IPS-20b (cell line): ENCODE data around the gene SLFN14.

Source experiments
- H3K27ac ChIP-seq: one replicate; pipeline ENCODE4 v1.5.1; 2013; ENCODE audit warnings: low read length
- H3K27me3 ChIP-seq: 2 replicates; pipeline ENCODE4 v1.6.1; 2013; ENCODE audit warnings: mild to moderate bottlenecking, low read length, inconsistent platforms; ENCODE audit not compliant: insufficient read depth
- H3K36me3 ChIP-seq: 2 replicates; pipeline ENCODE4 v1.6.1; 2013; ENCODE audit warnings: low read depth, mild to moderate bottlenecking, inconsistent platforms, low read length, moderate library complexity; ENCODE audit not compliant: insufficient read depth
- H3K4me1 ChIP-seq: 2 replicates; pipeline ENCODE4 v1.6.1; 2013; ENCODE audit warnings: mild to moderate bottlenecking, control low read depth, inconsistent platforms, low read length, moderate library complexity; ENCODE audit not compliant: insufficient read depth
- H3K4me3 ChIP-seq: 2 replicates; pipeline ENCODE4 v1.5.1; 2013; ENCODE audit warnings: mild to moderate bottlenecking, low read length, inconsistent platforms
- H3K9ac ChIP-seq: 2 replicates; pipeline ENCODE4 v1.6.1; 2013; ENCODE audit warnings: low read depth, mild to moderate bottlenecking, inconsistent platforms, low read length, moderate library complexity
- H3K9me3 ChIP-seq: 2 replicates; pipeline ENCODE4 v1.6.1; 2013; ENCODE audit warnings: mild to moderate bottlenecking, low read depth, low read length, inconsistent platforms; ENCODE audit not compliant: insufficient read depth

The SLFN14 gene

DNA sequence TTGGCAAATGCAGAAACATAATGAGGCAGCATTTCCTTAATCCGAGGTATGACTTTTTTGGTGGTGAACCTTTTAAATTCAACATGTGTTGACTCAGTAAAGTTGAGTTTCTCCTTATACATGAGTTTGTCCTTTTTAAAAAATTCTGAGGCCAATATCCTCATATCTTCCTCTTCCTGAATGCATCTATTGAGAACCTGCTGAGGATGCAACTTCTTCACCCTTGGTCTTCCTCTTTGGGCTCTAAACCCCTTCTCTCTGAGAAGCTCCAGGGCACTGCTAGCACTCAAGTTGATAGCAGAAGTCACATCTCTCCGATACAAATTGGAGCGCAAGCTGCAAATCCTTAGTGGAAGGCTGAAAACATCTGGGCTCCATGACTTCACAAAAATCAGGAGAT is 3.3 kb downstream of the SLFN14 start:
- peaks cover 9% of the 10 kb centered on the region; the same call in 1 of the 2 replicates for H3K27me3 ChIP-seq
- H3K36me3 ChIP-seq, result no peaks in the 10 kb centered on the region
- H3K4me3 ChIP-seq, result no peak overlapping the region
- H3K27ac ChIP-seq, result no peak overlapping the region
- no peaks in the 10 kb centered on the region for H3K4me1 ChIP-seq
- H3K9ac ChIP-seq, result no peak overlapping the region
- H3K9me3 ChIP-seq, result no peaks in the 10 kb centered on the region

DNA sequence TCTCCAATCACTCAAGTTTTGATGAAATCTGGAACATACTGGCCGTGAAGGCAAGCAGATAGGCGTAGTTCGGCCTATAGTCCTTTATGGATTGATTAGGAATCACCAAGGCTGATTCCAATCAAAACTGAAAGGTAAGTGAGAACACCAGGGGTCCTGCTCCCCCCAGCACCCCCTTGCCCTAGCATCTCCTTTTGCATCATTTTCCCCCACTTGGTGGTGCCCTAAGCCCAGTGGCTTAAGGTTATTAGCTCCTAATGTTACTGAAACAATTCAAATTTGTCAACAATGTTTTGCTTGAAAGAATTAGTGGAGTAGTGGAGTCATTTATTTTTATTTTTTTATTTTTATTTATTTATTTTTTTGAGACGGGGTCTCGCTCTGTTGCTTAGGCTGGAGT is 4.9 kb downstream of the SLFN14 start:
- Histone ChIP-seq H3K9ac (no peak overlapping the region), H3K27me3 (peaks cover 9% of the 10 kb centered on the region; the same call in 1 of the 2 replicates), H3K36me3 (no peaks in the 10 kb centered on the region), H3K27ac (no peak overlapping the region), H3K9me3 (no peaks in the 10 kb centered on the region), H3K4me1 (no peaks in the 10 kb centered on the region), H3K4me3 (no peak overlapping the region)

DNA sequence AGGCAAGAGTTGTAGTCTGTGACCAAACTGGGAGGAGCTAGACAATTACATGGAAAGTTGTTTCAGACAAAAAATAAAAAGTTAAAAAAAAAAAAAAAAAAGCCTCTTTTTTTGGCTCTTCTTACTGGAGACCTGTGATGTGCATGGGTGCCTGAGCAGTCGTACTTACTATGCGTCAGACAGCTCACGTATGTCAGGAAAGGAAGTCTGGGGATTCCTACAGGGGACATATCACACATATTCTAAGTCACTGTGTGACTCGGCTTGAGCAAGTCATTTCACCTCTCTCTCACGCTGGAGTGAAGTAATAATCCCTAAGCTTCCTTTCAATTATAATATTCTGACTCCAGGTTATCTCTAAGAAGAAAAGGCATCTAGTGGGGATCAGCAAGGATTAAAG is 6.0 kb downstream of the SLFN14 start:
- no peaks in the 10 kb centered on the region for H3K36me3 ChIP-seq
- H3K9ac ChIP-seq, result no peak overlapping the region
- H3K27me3 ChIP-seq, result peaks cover 14% of the 10 kb centered on the region

DNA sequence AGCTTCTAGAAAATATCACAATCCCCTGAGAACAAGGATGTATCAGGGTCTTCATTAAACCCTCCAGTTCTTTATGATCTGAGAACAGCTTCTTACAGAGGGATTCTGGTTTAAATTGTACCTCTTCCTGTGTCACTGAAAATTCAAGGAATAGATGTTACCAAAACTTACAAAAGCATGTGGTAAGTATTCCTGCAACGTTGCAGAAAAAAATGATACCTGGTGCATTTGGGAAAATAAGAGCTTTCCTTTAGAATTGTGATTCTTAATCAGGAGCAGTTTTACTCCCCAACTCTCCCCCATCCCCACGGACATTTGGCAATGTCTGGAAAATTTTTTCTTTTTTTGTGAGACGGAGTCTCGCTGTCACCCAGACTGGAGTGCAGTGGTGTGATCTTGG is 7.3 kb downstream of the SLFN14 start:
- Histone ChIP-seq H3K9me3 (no peaks in the 10 kb centered on the region), H3K9ac (no peak overlapping the region), H3K4me3 (no peak overlapping the region), H3K27ac (no peak overlapping the region), H3K36me3 (no peaks in the 10 kb centered on the region), H3K4me1 (no peaks in the 10 kb centered on the region), H3K27me3 (peaks cover 23% of the 10 kb centered on the region)

More for the DNA sequence above, 6.0 kb downstream of the SLFN14 start:
- Histone ChIP-seq H3K9me3 (no peaks in the 10 kb centered on the region), H3K27ac (no peak overlapping the region), H3K4me1 (no peaks in the 10 kb centered on the region), H3K4me3 (no peak overlapping the region)

DNA sequence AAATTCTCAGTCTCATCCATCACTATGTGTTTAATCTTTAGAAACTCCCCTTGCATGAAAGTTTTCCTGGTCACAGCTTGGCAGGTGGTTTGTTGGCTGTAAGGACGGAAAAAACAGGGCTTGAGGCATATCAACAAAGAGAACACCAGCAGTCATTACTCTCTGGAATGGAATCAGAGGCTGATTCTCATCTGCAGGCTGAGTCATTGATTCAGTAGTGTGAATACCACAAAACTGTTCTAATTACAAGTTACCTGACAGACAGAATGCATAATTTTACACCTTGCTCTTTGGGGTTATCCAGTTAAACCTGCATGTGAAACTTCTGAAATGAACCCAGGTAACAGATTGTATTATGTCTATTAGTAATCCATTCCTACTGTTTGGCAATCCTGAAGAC is 11.6 kb downstream of the SLFN14 start:
- no peaks in the 10 kb centered on the region for H3K9me3 ChIP-seq
- H3K4me3 ChIP-seq, result no peak overlapping the region
- no peak overlapping the region for H3K9ac ChIP-seq

DNA sequence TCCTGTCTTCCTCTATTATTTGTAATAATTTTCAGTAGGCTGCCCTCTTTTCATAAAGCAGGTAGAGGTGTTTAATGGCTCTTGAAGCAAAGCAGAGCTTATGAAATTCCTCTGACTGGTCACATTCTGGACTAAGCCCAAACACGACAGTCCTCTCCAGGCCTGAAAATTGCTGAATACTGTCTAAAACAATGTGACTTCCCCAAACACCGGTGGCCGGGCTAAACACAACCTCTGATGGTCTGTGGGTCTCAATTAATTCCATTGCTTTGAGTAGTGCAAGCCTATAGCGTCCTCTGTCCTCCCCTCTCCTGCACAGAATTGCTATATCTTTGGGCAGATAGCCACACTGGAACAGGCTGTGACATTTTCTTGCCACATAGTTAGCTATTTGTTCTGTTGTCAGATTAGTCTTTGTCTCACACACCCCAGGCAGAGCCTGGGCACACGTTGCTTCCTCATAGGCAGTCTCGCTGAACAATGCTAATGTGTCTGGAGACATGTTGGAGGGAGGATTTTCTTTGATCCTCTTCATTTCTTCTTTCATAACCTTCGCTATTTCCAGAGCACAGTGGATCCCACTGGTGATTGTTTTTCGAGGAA is 12.3 kb downstream of the SLFN14 start:
- Histone ChIP-seq H3K36me3 (no peaks in the 10 kb centered on the region), H3K4me1 (no peaks in the 10 kb centered on the region), H3K27ac (no peak overlapping the region), H3K4me3 (no peak overlapping the region), H3K9me3 (no peaks in the 10 kb centered on the region), H3K9ac (no peak overlapping the region), H3K27me3 (peaks cover 26% of the 10 kb centered on the region)

More for the DNA sequence above, 11.6 kb downstream of the SLFN14 start:
- no peak overlapping the region for H3K27ac ChIP-seq
- no peaks in the 10 kb centered on the region for H3K4me1 ChIP-seq
- peaks cover 26% of the 10 kb centered on the region for H3K27me3 ChIP-seq
- no peaks in the 10 kb centered on the region for H3K36me3 ChIP-seq

DNA sequence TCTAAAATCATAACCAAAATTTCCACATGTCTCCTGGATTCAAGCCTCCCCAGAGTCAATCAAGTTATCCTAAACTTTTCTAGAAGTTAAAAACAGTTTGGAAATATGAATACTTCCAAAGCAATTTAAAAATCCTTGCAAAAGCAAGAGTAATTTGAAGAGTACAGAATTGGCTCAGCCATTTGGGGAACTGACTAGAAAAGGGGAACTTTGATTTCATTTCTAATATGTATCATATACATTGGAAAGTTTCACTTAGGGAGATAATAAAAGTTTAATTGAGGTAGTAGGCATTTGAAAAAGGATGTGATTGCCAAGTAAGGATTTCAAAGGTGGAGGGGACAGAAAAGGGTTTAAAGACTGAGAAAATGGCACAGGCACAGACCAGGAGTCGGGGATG is 14.1 kb downstream of the SLFN14 start:
- H3K27me3 ChIP-seq, result peaks cover 21% of the 10 kb centered on the region
- H3K4me3 ChIP-seq, result no peak overlapping the region
- H3K27ac ChIP-seq, result no peak overlapping the region
- no peaks in the 10 kb centered on the region for H3K36me3 ChIP-seq
- H3K4me1 ChIP-seq, result no peaks in the 10 kb centered on the region
- no peaks in the 10 kb centered on the region for H3K9me3 ChIP-seq
- no peak overlapping the region for H3K9ac ChIP-seq

DNA sequence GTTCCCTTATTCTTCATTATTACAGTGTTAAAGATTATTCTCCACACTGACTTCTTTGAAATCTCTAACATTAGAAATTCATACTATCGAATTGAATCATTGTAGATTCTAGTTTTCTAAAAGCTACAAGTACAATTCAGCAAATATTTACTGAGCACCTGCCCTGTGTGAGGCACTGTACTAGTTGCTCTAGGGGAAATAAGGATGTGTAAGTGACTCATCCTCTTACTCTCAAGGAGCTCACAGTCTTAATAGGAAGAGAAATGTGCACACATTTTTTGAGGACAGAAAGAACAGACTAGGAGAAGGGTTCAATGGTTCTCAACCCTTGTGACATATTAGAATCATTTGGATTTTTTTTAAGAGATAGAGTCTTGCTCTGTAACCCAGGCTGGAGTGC is 15.5 kb downstream of the SLFN14 start:
- Histone ChIP-seq H3K9ac (no peak overlapping the region), H3K27ac (no peak overlapping the region), H3K9me3 (no peaks in the 10 kb centered on the region), H3K4me3 (no peak overlapping the region), H3K36me3 (no peaks in the 10 kb centered on the region), H3K4me1 (no peaks in the 10 kb centered on the region), H3K27me3 (peaks cover 21% of the 10 kb centered on the region)

DNA sequence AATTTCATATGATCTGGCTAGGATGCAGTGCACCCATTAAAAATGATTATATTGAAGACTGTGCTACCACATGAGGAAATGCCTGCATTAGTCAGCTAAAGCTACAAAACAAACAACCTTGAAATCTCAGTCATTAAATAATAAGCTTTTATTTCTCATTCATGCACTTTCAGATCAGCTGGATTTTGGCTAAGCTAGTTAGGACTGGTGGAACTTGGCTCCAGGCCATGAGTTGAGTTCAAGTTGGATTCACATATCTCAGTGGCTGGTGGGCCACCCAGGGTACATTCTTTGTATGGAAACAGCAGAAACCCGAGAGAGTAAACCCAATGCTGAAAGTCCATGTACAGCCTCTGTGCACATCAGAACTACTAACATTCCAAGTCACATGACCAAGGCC is 16.8 kb downstream of the SLFN14 start:
- Histone ChIP-seq H3K27me3 (peaks cover 9% of the 10 kb centered on the region), H3K36me3 (no peaks in the 10 kb centered on the region), H3K9me3 (no peaks in the 10 kb centered on the region), H3K4me1 (no peaks in the 10 kb centered on the region), H3K27ac (no peak overlapping the region), H3K9ac (no peak overlapping the region), H3K4me3 (no peak overlapping the region)

DNA sequence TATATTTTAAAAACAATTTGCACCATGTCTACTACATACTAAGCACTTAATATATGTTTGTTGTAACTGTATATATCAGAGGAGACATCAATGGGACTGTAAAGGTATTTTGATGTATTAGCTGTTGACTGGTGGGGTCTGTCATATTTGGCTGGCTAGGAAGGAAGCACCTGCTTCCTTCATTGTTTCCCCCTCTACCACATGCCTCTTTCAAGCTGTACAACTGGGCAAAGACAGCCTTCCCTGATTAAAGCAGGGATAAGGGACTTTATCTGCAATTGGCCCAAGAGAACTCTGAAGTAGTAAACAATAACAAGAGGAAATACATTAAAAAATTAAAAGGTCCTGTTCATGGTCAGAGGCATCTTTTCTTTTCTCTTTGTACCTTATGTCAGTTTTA is 17.6 kb downstream of the SLFN14 start:
- Histone ChIP-seq H3K36me3 (no peaks in the 10 kb centered on the region), H3K27ac (no peak overlapping the region), H3K9me3 (no peaks in the 10 kb centered on the region), H3K27me3 (peaks cover under 1% of the 10 kb centered on the region; the same call in 1 of the 2 replicates), H3K9ac (no peak overlapping the region), H3K4me3 (no peak overlapping the region), H3K4me1 (no peaks in the 10 kb centered on the region)

DNA sequence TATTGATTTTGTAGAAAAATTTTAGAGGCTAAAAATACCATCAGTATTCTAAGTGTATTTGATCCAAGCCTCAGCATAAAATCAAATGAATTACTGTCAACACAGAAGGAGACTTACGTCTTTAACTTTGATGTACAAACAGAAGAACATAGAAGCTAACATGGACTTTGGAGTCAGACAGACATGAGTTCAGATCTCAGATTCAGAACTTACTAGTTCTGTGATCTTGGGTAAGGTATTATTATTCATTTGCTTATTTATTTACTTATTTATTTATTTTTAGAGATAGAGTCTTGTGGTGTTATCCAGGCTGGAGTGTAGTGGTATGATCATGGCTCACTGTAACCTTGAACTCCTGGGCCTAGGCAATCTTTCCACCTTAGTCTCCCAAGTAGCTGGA is 19.2 kb downstream of the SLFN14 start:
- Histone ChIP-seq H3K27me3 (no peaks in the 10 kb centered on the region), H3K9ac (no peak overlapping the region), H3K27ac (no peak overlapping the region), H3K9me3 (no peaks in the 10 kb centered on the region), H3K4me1 (no peaks in the 10 kb centered on the region), H3K36me3 (no peaks in the 10 kb centered on the region), H3K4me3 (no peak overlapping the region)

DNA sequence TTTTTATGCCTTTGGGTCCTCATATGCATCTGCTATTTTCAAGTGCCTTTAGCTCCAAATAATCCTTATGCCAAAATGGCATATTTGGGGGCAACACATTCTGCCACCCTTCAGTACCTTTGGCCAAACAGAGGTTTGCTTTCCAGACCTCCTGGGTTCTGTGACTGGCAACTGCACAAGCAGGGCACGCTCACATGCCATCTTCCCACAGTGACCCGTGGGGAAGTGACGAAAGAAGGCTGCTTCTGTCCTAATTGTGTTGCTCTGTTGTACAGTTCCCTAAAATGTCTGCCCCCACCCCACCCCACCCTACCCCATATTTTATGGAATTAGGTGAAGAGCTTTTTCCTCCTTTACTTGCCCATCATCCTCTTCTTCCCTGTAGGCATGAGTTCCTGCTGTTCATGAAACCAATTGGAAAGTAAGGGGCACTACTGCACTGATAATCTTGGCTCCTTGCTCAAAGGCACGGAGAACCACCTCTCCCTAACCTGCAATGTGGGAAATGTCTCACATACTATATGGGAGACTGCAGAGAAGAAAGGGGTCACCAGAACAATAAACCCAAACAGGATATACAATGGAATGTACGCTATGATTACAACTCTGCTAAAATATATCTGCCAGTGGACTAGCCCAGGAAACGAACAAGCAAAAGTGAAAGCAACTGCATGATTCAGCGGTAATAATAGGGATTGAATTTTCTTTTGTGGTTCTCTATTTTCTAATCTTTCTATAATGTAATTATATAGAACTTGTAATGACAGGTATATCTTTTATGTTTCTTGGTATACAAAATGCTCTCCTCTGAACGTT is 19.8 kb downstream of the SLFN14 start:
- Histone ChIP-seq H3K9ac (no peak overlapping the region), H3K27me3 (no peaks in the 10 kb centered on the region), H3K4me3 (no peak overlapping the region), H3K4me1 (no peaks in the 10 kb centered on the region), H3K36me3 (no peaks in the 10 kb centered on the region), H3K9me3 (no peaks in the 10 kb centered on the region), H3K27ac (no peak overlapping the region)
